GM12801 (cell line): ENCODE results near the gene LINC00237.

ENCODE experiments used
- CTCF ChIP-seq: IDR thresholded peaks from one replicate; pipeline ENCODE4 v1.5.1; 2011; ENCODE audit warnings: control low read depth; ENCODE audit not compliant: insufficient read length; ENCODE audit errors: extremely low read depth

Gene LINC00237

GRCh38 chr20:21110811-21111210 lies 4.7 kb upstream of the LINC00237 start:
- no peak for TF ChIP-seq CTCF

GRCh38 chr20:21109144-21109543 lies 3.0 kb upstream of the LINC00237 start:
- no peak for TF ChIP-seq CTCF

- no peak for TF ChIP-seq CTCF
These were observed 558 bp downstream of the LINC00237 start for GRCh38 chr20:21105429-21106170.

GRCh38 chr20:21104921-21105320 lies 1.2 kb downstream of the LINC00237 start:
- TF ChIP-seq CTCF, result no peak

- no peak for TF ChIP-seq CTCF
These were observed 1.7 kb downstream of the LINC00237 start for GRCh38 chr20:21104466-21104761.

GRCh38 chr20:21103582-21104465 lies 2.3 kb downstream of the LINC00237 start:
- TF ChIP-seq CTCF, result no peak

GRCh38 chr20:21102603-21103311 lies 3.4 kb downstream of the LINC00237 start:
- no peak for TF ChIP-seq CTCF
